ENCODE data around the gene NFIX. TPM values are rescaled to one million over a fixed set of nuclear protein-coding genes. Genes with fewer than 3 reads are reported as not detected.

The NFIX gene
- total RNA-seq, 1 experiment from 2014 or later = 69.7 TPM

DNA sequence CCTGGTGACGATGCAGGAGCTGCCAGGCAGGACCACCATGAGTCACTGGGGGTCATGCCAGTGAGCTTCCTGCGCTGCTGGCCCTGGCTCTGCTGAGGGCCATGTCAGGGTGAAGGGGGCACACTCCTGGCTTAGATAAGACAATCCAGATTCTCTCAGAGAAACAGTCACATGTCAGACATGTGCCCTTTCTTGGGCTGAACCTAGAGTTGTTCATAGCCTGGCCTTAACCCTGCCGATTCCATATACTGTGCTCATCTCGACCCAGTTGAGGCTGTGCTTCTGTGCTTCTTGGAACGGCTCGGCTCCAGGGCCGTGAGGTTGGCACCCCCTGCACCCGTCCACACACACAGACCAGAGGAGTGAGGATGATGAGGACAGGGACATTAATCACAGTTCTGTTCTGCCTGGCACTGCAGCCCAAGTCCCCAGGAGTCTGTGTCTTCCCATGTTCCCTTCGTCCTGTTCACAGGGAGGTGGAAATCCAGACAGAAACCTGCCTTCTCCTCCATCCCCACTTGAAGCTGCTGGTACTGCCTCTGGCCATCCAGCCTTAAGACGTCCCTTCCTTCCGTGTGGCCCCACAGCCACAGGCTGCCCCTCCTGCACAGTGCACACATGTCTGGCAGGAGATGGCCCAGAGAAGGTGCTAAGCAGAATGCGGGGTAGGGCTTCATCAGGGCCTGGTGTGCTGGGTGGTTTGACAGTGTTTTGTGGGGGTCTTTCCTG lies 57.3 kb downstream of the NFIX start:
- DNase-seq (ENCODE audit: low spot score) = no peak
- POLR2A ChIA-PET (ENCODE audit: low non-redundant PET) = no interaction called here
- no TSS peak for BruUV-seq (replicated peaks)
- CTCF ChIA-PET = no interaction called here
- TF ChIP-seq, protein P1, sequence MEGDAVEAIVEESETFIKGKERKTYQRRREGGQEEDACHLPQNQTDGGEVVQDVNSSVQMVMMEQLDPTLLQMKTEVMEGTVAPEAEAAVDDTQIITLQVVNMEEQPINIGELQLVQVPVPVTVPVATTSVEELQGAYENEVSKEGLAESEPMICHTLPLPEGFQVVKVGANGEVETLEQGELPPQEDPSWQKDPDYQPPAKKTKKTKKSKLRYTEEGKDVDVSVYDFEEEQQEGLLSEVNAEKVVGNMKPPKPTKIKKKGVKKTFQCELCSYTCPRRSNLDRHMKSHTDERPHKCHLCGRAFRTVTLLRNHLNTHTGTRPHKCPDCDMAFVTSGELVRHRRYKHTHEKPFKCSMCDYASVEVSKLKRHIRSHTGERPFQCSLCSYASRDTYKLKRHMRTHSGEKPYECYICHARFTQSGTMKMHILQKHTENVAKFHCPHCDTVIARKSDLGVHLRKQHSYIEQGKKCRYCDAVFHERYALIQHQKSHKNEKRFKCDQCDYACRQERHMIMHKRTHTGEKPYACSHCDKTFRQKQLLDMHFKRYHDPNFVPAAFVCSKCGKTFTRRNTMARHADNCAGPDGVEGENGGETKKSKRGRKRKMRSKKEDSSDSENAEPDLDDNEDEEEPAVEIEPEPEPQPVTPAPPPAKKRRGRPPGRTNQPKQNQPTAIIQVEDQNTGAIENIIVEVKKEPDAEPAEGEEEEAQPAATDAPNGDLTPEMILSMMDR (conservative IDR thresholded peaks at IDR 0.05; ENCODE audit: low read depth, low read length) = no peak
- TF ChIP-seq EZH2 (IDR thresholded peaks at IDR 0.05; ENCODE audit: borderline replicate concordance, low read depth, low read length, poor library complexity, severe bottlenecking) = no peak
- intact Hi-C loops (cut with micrococcal nuclease; ENCODE audit: unreplicated experiment) = no loop called here
- Histone ChIP-seq H3K9me3 (ENCODE audit: low read depth, low read length, poor library complexity, severe bottlenecking) (no peaks in the 10 kb centered on the region), H3K4me1 (ENCODE audit: insufficient read depth, low read length, poor library complexity, severe bottlenecking) (peaks cover 64% of the 10 kb centered on the region), H3K36me3 (ENCODE audit: insufficient read depth, low read length, poor library complexity, severe bottlenecking) (no peaks in the 10 kb centered on the region), H3K27ac (ENCODE audit: low read depth, low read length, poor library complexity, severe bottlenecking) (peak overlapping the region; percentile 2), H3K4me3 (ENCODE audit: low read depth, low read length, poor library complexity, severe bottlenecking) (no peak overlapping the region), H3K27me3 (replicated peaks; ENCODE audit: insufficient read depth, low read depth, low read length, poor library complexity) (no peaks in the 10 kb centered on the region)

DNA sequence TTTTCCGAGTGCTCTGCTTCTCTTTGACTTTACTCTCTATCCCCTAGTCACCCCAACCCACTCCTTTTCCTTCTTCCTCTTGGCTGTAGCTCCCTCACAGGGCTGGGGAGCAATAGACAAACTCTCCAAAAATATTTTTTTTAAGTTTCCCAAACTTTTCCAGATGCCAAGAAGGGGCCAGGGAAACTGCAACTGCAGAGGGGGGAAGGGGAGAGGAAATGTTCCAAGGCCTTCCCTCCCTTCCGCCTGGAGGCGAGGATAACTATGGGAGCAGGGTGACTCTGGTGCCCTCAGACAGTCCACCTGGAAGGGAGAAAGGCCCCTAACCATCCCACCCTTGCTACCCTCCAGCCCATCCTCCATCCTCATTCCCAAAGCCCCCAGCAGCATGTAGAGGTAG lies 58.0 kb downstream of the NFIX start:
- H3K27ac ChIP-seq (ENCODE audit: low read depth, low read length, poor library complexity, severe bottlenecking) = peak overlapping the region; percentile 72
- no peak for DNase-seq (ENCODE audit: low spot score)
- no peak overlapping the region for H3K4me3 ChIP-seq (ENCODE audit: low read depth, low read length, poor library complexity, severe bottlenecking)
- ChIA-PET POLR2A (ENCODE audit: low non-redundant PET) (no interaction called here), CTCF (no interaction called here)
- no TSS peak for BruUV-seq (replicated peaks)
- no peaks in the 10 kb centered on the region for H3K27me3 ChIP-seq (replicated peaks; ENCODE audit: insufficient read depth, low read depth, low read length, poor library complexity)
- H3K4me1 ChIP-seq (ENCODE audit: insufficient read depth, low read length, poor library complexity, severe bottlenecking) = peaks cover 69% of the 10 kb centered on the region
- intact Hi-C loops (cut with micrococcal nuclease; ENCODE audit: unreplicated experiment) = no loop called here
- no peaks in the 10 kb centered on the region for H3K9me3 ChIP-seq (ENCODE audit: low read depth, low read length, poor library complexity, severe bottlenecking)
- H3K36me3 ChIP-seq (ENCODE audit: insufficient read depth, low read length, poor library complexity, severe bottlenecking) = no peaks in the 10 kb centered on the region
- no peak for TF ChIP-seq EZH2 (IDR thresholded peaks at IDR 0.05; ENCODE audit: borderline replicate concordance, low read depth, low read length, poor library complexity, severe bottlenecking)
- TF ChIP-seq, protein P1 (conservative IDR thresholded peaks at IDR 0.05; ENCODE audit: low read depth, low read length) = no peak

DNA sequence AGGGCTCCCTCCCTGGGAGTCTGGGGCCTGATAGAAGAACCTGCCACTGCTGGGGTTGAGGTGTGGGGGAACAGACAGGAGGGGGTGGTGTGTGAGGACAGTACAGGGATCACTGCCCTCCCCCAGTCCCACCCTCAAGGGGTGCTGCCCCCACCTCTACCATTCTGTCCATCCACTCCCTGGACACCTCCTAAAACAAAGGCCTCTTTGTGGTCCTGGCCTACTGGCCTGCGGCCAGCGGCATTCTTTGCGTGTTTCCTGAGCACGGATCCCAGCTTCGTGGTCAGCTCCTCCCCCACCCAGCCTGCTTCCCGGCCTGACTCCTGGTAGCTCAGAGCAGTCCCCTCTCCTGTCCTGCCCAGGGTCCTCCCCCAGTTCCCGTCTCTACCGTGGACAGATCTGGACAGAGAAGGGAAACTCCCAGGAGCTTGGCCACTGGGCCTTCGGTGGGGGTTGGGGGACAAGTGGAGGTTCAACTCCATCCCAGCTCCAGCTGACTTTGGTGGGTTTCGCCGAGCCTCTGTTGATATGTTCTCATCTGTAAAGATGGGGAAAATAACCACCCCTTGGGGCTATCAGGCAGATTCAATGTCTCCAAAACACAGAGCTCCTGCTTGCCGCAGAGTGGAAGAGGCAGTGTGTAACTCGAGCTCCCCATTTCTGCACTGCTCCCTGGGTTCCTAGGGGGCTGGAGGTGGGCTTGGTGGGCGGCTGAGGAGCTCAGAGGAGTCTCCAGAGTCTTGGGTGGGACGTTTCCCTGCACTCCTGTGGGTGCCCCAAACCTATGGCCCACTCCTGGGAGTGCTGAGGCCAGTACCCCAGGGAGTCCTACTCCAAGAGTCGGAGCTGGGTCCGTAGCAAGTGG lies 58.7 kb downstream of the NFIX start:
- TF ChIP-seq EZH2 (IDR thresholded peaks at IDR 0.05; ENCODE audit: borderline replicate concordance, low read depth, low read length, poor library complexity, severe bottlenecking) = no peak
- TF ChIP-seq, protein P1 (conservative IDR thresholded peaks at IDR 0.05; ENCODE audit: low read depth, low read length) = no peak
- intact Hi-C loops (cut with micrococcal nuclease; ENCODE audit: unreplicated experiment) = no loop called here

More for the DNA sequence above, 58.7 kb downstream of the NFIX start:
- H3K27me3 ChIP-seq (replicated peaks; ENCODE audit: insufficient read depth, low read depth, low read length, poor library complexity) = no peaks in the 10 kb centered on the region
- peak overlapping the region; percentile 72 for H3K27ac ChIP-seq (ENCODE audit: low read depth, low read length, poor library complexity, severe bottlenecking)
- H3K4me1 ChIP-seq (ENCODE audit: insufficient read depth, low read length, poor library complexity, severe bottlenecking) = peaks cover 76% of the 10 kb centered on the region
- POLR2A ChIA-PET (ENCODE audit: low non-redundant PET) = no interaction called here
- no peak overlapping the region for H3K4me3 ChIP-seq (ENCODE audit: low read depth, low read length, poor library complexity, severe bottlenecking)
- no TSS peak for BruUV-seq (replicated peaks)
- CTCF ChIA-PET = interaction anchor here (1.5 kb wide), 1 partner anchor 20 kb away, joined by 6 read pairs; no protein-coding TSS in a partner anchor
- H3K9me3 ChIP-seq (ENCODE audit: low read depth, low read length, poor library complexity, severe bottlenecking) = no peaks in the 10 kb centered on the region
- H3K36me3 ChIP-seq (ENCODE audit: insufficient read depth, low read length, poor library complexity, severe bottlenecking) = no peaks in the 10 kb centered on the region
- no peak for DNase-seq (ENCODE audit: low spot score)

Data from A673 (cell line).